Ovary (tissue), 9 donors: ENCODE data around the gene LPCAT3. TPM values are rescaled to one million over a fixed set of nuclear protein-coding genes. Genes with fewer than 3 reads are reported as not detected.
A peak's percentile ranks its signal among the peaks of the same experiment; 100 is the strongest.

Experiments
- DNase-seq, 5 donors: peaks; one replicate each; pipeline ENCODE4 v3.0.0-alpha.2; 2019 to 2020
- H3K27ac ChIP-seq, 2 donors: fragments of 200-600 bp; one replicate each; pipeline versions ENCODE4 v1.5.1 to v1.8.0; 2019 to 2022
- H3K27me3 ChIP-seq: fragments of 200-600 bp; one replicate; pipeline ENCODE4 v1.8.0; 2022
- H3K36me3 ChIP-seq: fragments of 200-600 bp; sonication (generic); one replicate; pipeline ENCODE4 v1.5.1; 2019
- H3K4me1 ChIP-seq: one replicate; pipeline ENCODE4 v1.8.1; 2013; ENCODE audit warnings: mild to moderate bottlenecking, moderate library complexity; ENCODE audit not compliant: insufficient read depth
- H3K4me3 ChIP-seq: fragments of 200-600 bp; sonication (generic); one replicate; pipeline ENCODE4 v1.5.1; 2017
- H3K9me3 ChIP-seq, 2 donors: fragments of 200-600 bp in 1 of 2; sonication (generic) in 1 of 2; one replicate each; pipeline versions ENCODE4 v1.5.1 to v1.8.1; 2013 to 2019; ENCODE audit warnings: mild to moderate bottlenecking in 1 of 2, moderate library complexity in 1 of 2
- EP300 ChIP-seq: sonication (generic); formaldehyde crosslinking; IDR thresholded peaks from one replicate; pipeline ENCODE4 v1.6.1; 2017; ENCODE audit warnings: antibody characterized with exemption
- POLR2A ChIP-seq: fragments of 450-650 bp; IDR thresholded peaks from one replicate; pipeline ENCODE4 v1.6.1; 2017; ENCODE audit warnings: antibody characterized with exemption, mild to moderate bottlenecking, moderate library complexity
- WGBS, 3 donors: extraction: QIAGEN DNeasy Blood & Tissue Kit in 1 of 3; methylation state at CpG; one replicate each; pipeline versions ENCODE4 v1.1.5 to v1.1.7; 2013 to 2017; 5-methylcytosine and 5-hydroxymethylcytosine counted together
- intact Hi-C, 4 donors: fragments of 100-400 bp; cut with DNase I; formaldehyde crosslinking; loops; one replicate each; pipeline versions ENCODE4 v1.11.0 to v1.15.1; 2022 to 2023
- polyA plus RNA-seq, 2 donors: library from polyadenylated mRNA; stranded (reverse); fragments of 200-250 nt in 1 of 2; fragments of 350-450 nt in 1 of 2; fragmentation: Illumina TruSeq in 1 of 2; extraction: RNeasy Lipid Tissue Mini Kit (QIAGEN cat#74804) in 1 of 2; gene quantifications; one replicate each; pipeline ENCODE4 v1.2.3, GENCODE V29; 2013 to 2014
- total RNA-seq, 7 donors: library from RNA; depleted of rRNA in 2 of 7; stranded (reverse); fragments of >200 nt in 2 of 7; fragmentation: NEBNext Ultra II Directional in 3 of 7; extraction: Animal tissue kit (Norgen Biotek cat#: 25700) in 3 of 7; gene quantifications; one replicate each; pipeline versions ENCODE4 v1.1.0 to v1.2.4, GENCODE V29; 2016 to 2023
- TF ChIP-seq, protein P1 (sequence below), 3 donors: fragments of 450-650 bp in 2 of 3; fragments of 200-600 bp in 1 of 3; IDR thresholded peaks; one replicate each; pipeline versions ENCODE4 v1.5.1 to v1.8.0; 2016 to 2022; ENCODE audit warnings: antibody characterized with exemption in 3 of 3, mild to moderate bottlenecking in 1 of 3
- donor health status: DM: no; HTN: no; CAD: no; lungs with moderate emphysema.
- donor health status: DM: no; HTN: no; CAD: no.
- donor health status: Bipolar disorder and iron deficiency.
- donor health status: DM: yes; HTN: yes; CAD: no.
- donor health status: DM: no; HTN: no; CAD: no.
- donor health status: DM: yes; HTN: yes; CAD: no.

LPCAT3 gene
- total and polyA plus RNA-seq, 9 donors: 15.5 to 51.2 (median 39.5) TPM

- no peak for TF ChIP-seq POLR2A
- TF ChIP-seq, protein P1, sequence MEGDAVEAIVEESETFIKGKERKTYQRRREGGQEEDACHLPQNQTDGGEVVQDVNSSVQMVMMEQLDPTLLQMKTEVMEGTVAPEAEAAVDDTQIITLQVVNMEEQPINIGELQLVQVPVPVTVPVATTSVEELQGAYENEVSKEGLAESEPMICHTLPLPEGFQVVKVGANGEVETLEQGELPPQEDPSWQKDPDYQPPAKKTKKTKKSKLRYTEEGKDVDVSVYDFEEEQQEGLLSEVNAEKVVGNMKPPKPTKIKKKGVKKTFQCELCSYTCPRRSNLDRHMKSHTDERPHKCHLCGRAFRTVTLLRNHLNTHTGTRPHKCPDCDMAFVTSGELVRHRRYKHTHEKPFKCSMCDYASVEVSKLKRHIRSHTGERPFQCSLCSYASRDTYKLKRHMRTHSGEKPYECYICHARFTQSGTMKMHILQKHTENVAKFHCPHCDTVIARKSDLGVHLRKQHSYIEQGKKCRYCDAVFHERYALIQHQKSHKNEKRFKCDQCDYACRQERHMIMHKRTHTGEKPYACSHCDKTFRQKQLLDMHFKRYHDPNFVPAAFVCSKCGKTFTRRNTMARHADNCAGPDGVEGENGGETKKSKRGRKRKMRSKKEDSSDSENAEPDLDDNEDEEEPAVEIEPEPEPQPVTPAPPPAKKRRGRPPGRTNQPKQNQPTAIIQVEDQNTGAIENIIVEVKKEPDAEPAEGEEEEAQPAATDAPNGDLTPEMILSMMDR (IDR thresholded peaks at IDR 0.05): no peak
- no peak for TF ChIP-seq EP300
These were observed 4.8 kb upstream of the LPCAT3 start for GRCh38 chr12:7023114-7023513.

DNA sequence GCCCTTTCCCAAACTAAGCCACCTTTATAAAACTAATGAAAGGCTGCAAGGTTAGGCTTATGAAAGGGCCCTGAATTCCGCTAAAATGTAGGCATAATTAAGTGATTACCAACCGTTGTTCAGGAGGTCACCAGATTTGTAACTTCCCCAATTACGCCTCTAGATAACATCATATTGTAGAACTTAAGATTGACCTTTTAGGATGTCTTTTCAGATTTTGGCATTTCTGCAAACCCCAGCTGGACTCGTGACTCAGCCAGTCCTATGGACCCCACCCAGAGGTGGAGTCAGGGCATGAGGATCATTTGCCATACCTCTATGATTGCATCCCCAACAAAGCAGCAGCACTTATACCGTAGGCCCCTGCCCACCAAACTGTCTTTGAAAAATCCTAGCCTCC lies 3.7 kb upstream of the LPCAT3 start:
- H3K9me3 ChIP-seq: no peaks in the 10 kb centered on the region
- no peak overlapping the region for H3K27ac ChIP-seq
- no peaks in the 10 kb centered on the region for H3K36me3 ChIP-seq
- DNase-seq: no peak
- TF ChIP-seq POLR2A (no peak), EP300 (no peak)
- TF ChIP-seq, protein P1 (IDR thresholded peaks at IDR 0.05): no peak
- no peak overlapping the region for H3K4me3 ChIP-seq
- peaks cover 2% of the 10 kb centered on the region for H3K4me1 ChIP-seq
- H3K27me3 ChIP-seq: no peaks in the 10 kb centered on the region
- intact Hi-C loops: no loop called here
- WGBS, 3 donors: 81 to 86% (median 85%) methylated on average over 5 of the region's 5 CpGs

More at GRCh38 chr12:7023114-7023513, 4.8 kb upstream of the LPCAT3 start:
- H3K4me3 ChIP-seq: no peak overlapping the region
- no peak overlapping the region for H3K27ac ChIP-seq
- no peaks in the 10 kb centered on the region for H3K4me1 ChIP-seq
- no peak for DNase-seq
- no peaks in the 10 kb centered on the region for H3K36me3 ChIP-seq
- intact Hi-C loops: no loop called here
- 69 to 83% (median 77%) methylated on average over 3 of the region's 3 CpGs for whole genome bisulfite sequencing, 3 donors
- no peaks in the 10 kb centered on the region for H3K9me3 ChIP-seq
- H3K27me3 ChIP-seq: no peaks in the 10 kb centered on the region

GRCh38 chr12:7019043-7019569 lies 830 bp upstream of the LPCAT3 start:
- DNase-seq: no peak
- Histone ChIP-seq H3K4me3 (peak overlapping the region; percentile 81), H3K9me3 (no peaks in the 10 kb centered on the region), H3K27me3 (no peaks in the 10 kb centered on the region), H3K4me1 (peaks cover 2% of the 10 kb centered on the region), H3K27ac (peak overlapping the region in 1 of 2 donors; percentile 85), H3K36me3 (no peaks in the 10 kb centered on the region)
- 1 to 4% (median 2%) methylated on average over 6 of the region's 6 CpGs for WGBS, 3 donors
- intact Hi-C loops: loop anchor here in 1 of 4 donors (5.0 kb wide), 1 partner anchor 93 kb away; no protein-coding TSS in a partner anchor
- TF ChIP-seq POLR2A (no peak), EP300 (no peak)
- TF ChIP-seq, protein P1 (IDR thresholded peaks at IDR 0.05): no peak

- Histone ChIP-seq H3K4me1 (peaks cover 2% of the 10 kb centered on the region), H3K9me3 (no peaks in the 10 kb centered on the region), H3K4me3 (peak overlapping the region; percentile 81), H3K27ac (peak overlapping the region; percentile 74 to 85), H3K27me3 (no peaks in the 10 kb centered on the region), H3K36me3 (no peaks in the 10 kb centered on the region)
- TF ChIP-seq POLR2A (no peak), EP300 (no peak)
- TF ChIP-seq, protein P1 (IDR thresholded peaks at IDR 0.05): no peak
- intact Hi-C loops: loop anchor here in 1 of 4 donors (5.0 kb wide), 1 partner anchor 94 kb away; no protein-coding TSS in a partner anchor
- 1 to 4% (median 2%) methylated on average over 25 of the region's 25 CpGs for WGBS, 3 donors
- DNase-seq: no peak
These were observed 366 bp downstream of the LPCAT3 start for GRCh38 chr12:7017870-7018349.
